ENCODE results near the gene FOXF2. TPM values are rescaled to one million over a fixed set of nuclear protein-coding genes. Genes with fewer than 3 reads are reported as not detected.

Gene FOXF2
- total RNA-seq, 1 donor: 1.1 TPM

DNA sequence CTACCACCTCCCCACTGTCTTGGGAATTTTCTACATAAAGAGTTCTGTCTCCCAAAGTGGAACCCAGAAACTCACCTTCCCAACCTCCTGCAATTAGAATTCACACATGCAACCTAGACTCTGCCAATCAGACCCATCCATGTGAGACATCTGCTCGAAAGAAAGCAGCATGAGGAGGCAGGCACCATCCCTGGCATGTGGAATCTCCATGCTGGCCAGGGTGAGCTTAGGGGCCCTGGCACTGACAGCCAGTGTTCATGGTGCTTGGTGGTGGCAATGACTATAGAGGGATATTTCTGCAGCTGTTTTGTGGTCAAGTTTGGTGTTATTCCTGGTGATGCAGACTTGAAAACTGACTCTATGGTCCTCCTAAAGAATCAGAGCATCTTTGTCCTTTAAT is 17.4 kb upstream of the FOXF2 start:
- Histone ChIP-seq H3K27ac (ENCODE audit: low read depth, low read length) (no peak overlapping the region), H3K36me3 (ENCODE audit: insufficient read depth, low read length) (no peaks in the 10 kb centered on the region), H3K4me2 (ENCODE audit: insufficient read depth, low read length) (no peak overlapping the region), H3K9me3 (ENCODE audit: low read depth, low read length) (no peaks in the 10 kb centered on the region), H3K4me3 (ENCODE audit: insufficient read depth, low read length) (no peak overlapping the region), H2AFZ (ENCODE audit: low read length) (no peak overlapping the region), H4K20me1 (ENCODE audit: insufficient read depth, low read length) (no peaks in the 10 kb centered on the region), H3K4me1 (ENCODE audit: insufficient read depth, low read length) (no peaks in the 10 kb centered on the region), H3K27me3 (ENCODE audit: insufficient read depth, low read length) (peaks cover 49% of the 10 kb centered on the region), H3K79me2 (ENCODE audit: insufficient read depth, low read length) (no peaks in the 10 kb centered on the region)
- TF ChIP-seq, protein P1, sequence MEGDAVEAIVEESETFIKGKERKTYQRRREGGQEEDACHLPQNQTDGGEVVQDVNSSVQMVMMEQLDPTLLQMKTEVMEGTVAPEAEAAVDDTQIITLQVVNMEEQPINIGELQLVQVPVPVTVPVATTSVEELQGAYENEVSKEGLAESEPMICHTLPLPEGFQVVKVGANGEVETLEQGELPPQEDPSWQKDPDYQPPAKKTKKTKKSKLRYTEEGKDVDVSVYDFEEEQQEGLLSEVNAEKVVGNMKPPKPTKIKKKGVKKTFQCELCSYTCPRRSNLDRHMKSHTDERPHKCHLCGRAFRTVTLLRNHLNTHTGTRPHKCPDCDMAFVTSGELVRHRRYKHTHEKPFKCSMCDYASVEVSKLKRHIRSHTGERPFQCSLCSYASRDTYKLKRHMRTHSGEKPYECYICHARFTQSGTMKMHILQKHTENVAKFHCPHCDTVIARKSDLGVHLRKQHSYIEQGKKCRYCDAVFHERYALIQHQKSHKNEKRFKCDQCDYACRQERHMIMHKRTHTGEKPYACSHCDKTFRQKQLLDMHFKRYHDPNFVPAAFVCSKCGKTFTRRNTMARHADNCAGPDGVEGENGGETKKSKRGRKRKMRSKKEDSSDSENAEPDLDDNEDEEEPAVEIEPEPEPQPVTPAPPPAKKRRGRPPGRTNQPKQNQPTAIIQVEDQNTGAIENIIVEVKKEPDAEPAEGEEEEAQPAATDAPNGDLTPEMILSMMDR (IDR thresholded peaks at IDR 0.05; ENCODE audit: extremely low read depth, low read depth, low read length): no peak
- no peak for DNase-seq (ENCODE audit: insufficient read length, low spot score, missing footprints)

DNA sequence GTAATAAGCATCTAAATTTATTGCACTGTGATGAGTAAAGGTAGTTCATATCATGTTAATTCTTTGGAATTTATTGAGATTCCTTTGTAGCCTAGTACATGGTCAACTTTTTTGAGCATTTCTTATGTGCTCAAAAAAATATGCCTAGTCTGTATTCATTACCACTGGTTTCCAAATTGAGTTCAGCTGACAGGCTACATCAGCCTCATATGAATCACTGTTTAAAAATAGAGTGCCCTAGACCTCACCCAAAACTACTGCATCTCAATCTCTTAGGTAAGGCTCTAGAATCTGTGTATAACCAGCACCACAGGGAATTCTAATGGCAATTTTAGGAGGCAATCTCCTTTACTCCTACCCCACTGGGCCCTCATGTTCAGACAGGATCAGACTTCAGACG is 16.7 kb upstream of the FOXF2 start:
- Histone ChIP-seq H3K9me3 (ENCODE audit: low read depth, low read length) (no peaks in the 10 kb centered on the region), H3K27me3 (ENCODE audit: insufficient read depth, low read length) (peaks cover 56% of the 10 kb centered on the region), H3K4me2 (ENCODE audit: insufficient read depth, low read length) (no peak overlapping the region), H3K4me1 (ENCODE audit: insufficient read depth, low read length) (no peaks in the 10 kb centered on the region), H4K20me1 (ENCODE audit: insufficient read depth, low read length) (no peaks in the 10 kb centered on the region), H3K27ac (ENCODE audit: low read depth, low read length) (no peak overlapping the region), H3K4me3 (ENCODE audit: insufficient read depth, low read length) (no peak overlapping the region), H2AFZ (ENCODE audit: low read length) (no peak overlapping the region), H3K36me3 (ENCODE audit: insufficient read depth, low read length) (no peaks in the 10 kb centered on the region), H3K79me2 (ENCODE audit: insufficient read depth, low read length) (no peaks in the 10 kb centered on the region)
- DNase-seq (ENCODE audit: insufficient read length, low spot score, missing footprints): no peak
- TF ChIP-seq, protein P1 (IDR thresholded peaks at IDR 0.05; ENCODE audit: extremely low read depth, low read depth, low read length): no peak

DNA sequence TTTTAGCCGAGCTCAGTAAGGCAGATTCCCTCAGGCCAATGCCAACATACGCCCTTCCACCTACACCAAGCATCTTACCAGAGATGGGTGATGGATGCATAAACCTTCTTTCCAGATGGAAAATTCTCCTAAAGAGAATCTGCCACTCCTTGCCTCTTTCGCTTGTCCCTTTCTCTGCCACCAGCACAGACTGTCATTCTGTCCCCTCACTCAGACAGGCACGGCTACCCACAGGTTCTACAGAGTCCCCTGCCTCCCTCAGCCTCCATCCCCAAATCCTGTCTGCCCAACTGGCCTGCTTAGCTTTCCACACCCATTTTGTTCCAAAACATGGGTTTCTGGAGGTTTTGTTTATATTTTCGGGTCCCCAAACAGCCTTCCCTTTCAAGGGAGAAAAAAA is 12.7 kb upstream of the FOXF2 start:
- TF ChIP-seq, protein P1 (IDR thresholded peaks at IDR 0.05; ENCODE audit: extremely low read depth, low read depth, low read length): no peak
- H3K4me2 ChIP-seq (ENCODE audit: insufficient read depth, low read length): no peak overlapping the region
- H4K20me1 ChIP-seq (ENCODE audit: insufficient read depth, low read length): no peaks in the 10 kb centered on the region
- peaks cover 88% of the 10 kb centered on the region for H3K27me3 ChIP-seq (ENCODE audit: insufficient read depth, low read length)
- H3K4me1 ChIP-seq (ENCODE audit: insufficient read depth, low read length): no peaks in the 10 kb centered on the region
- no peak overlapping the region for H2AFZ ChIP-seq (ENCODE audit: low read length)
- H3K36me3 ChIP-seq (ENCODE audit: insufficient read depth, low read length): no peaks in the 10 kb centered on the region
- H3K9me3 ChIP-seq (ENCODE audit: low read depth, low read length): no peaks in the 10 kb centered on the region
- H3K79me2 ChIP-seq (ENCODE audit: insufficient read depth, low read length): no peaks in the 10 kb centered on the region
- DNase-seq (ENCODE audit: insufficient read length, low spot score, missing footprints): no peak
- H3K27ac ChIP-seq (ENCODE audit: low read depth, low read length): no peak overlapping the region
- H3K4me3 ChIP-seq (ENCODE audit: insufficient read depth, low read length): no peak overlapping the region

DNA sequence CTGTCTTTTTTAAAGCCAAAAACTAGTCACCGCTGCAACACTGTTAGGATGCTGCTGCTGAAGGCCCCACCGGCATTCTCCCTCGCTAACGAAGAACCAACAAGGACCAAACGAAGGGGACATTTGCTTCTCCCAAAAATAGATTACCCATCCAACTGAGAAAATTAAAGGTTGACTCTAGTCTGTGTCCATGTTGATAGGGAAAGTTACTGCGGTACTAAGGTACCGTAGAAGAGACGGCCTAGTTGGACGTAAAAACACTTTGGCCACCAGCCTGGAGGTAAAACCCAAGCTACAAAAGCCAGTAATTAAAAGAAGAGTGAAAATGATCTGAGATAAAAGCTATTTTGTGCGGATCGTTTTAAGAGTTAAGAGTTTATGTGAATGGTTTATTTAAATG is 11.8 kb upstream of the FOXF2 start:
- Histone ChIP-seq H3K4me2 (ENCODE audit: insufficient read depth, low read length) (no peak overlapping the region), H3K27me3 (ENCODE audit: insufficient read depth, low read length) (peaks cover 88% of the 10 kb centered on the region), H3K79me2 (ENCODE audit: insufficient read depth, low read length) (no peaks in the 10 kb centered on the region)

More for the DNA sequence above, 11.8 kb upstream of the FOXF2 start:
- TF ChIP-seq, protein P1 (IDR thresholded peaks at IDR 0.05; ENCODE audit: extremely low read depth, low read depth, low read length): no peak
- Histone ChIP-seq H3K27ac (ENCODE audit: low read depth, low read length) (no peak overlapping the region), H3K4me3 (ENCODE audit: insufficient read depth, low read length) (no peak overlapping the region), H3K36me3 (ENCODE audit: insufficient read depth, low read length) (no peaks in the 10 kb centered on the region), H3K4me1 (ENCODE audit: insufficient read depth, low read length) (no peaks in the 10 kb centered on the region), H4K20me1 (ENCODE audit: insufficient read depth, low read length) (no peaks in the 10 kb centered on the region), H2AFZ (ENCODE audit: low read length) (no peak overlapping the region), H3K9me3 (ENCODE audit: low read depth, low read length) (no peaks in the 10 kb centered on the region)
- no peak for DNase-seq (ENCODE audit: insufficient read length, low spot score, missing footprints)

All from osteoblast (primary cell).